GM18526 (cell line): ENCODE results near the gene TARDBP.

Experiments
- POLR2A ChIP-seq: IDR thresholded peaks from 3 replicates; pipeline ENCODE4 v1.6.1; 2011; ENCODE audit not compliant: insufficient read length; ENCODE audit errors: extremely low read depth

The TARDBP gene

GRCh38 chr1:11012260-11013159, at the start of gene TARDBP:
Gene TARDBP, plus strand, starts transcription at chr1:11012654. Its CDS starts 1,074 bp downstream, at chr1:11013728.
- TF ChIP-seq POLR2A, result peak; percentile 83

GRCh38 chr1:10965546-10966226, 46.8 kb upstream of the TARDBP start:
- no peak for TF ChIP-seq POLR2A

- no peak for TF ChIP-seq POLR2A
These were observed 45.4 kb upstream of the TARDBP start for GRCh38 chr1:10967090-10967489.

- no peak for TF ChIP-seq POLR2A
These were observed 44.0 kb upstream of the TARDBP start for GRCh38 chr1:10968411-10968826.

GRCh38 chr1:10969267-10969970, 43.0 kb upstream of the TARDBP start:
- no peak for TF ChIP-seq POLR2A

- no peak for TF ChIP-seq POLR2A
These were observed 42.5 kb upstream of the TARDBP start for GRCh38 chr1:10969971-10970332.

GRCh38 chr1:10973552-10973951, 38.9 kb upstream of the TARDBP start:
- TF ChIP-seq POLR2A, result no peak

- no peak for TF ChIP-seq POLR2A
These were observed 38.2 kb upstream of the TARDBP start for GRCh38 chr1:10973956-10974881.

- no peak for TF ChIP-seq POLR2A
These were observed 36.7 kb upstream of the TARDBP start for GRCh38 chr1:10975567-10976326.

GRCh38 chr1:10978719-10979118, 33.7 kb upstream of the TARDBP start:
- TF ChIP-seq POLR2A, result no peak

- no peak for TF ChIP-seq POLR2A
These were observed 33.0 kb upstream of the TARDBP start for GRCh38 chr1:10979483-10979920.

GRCh38 chr1:10980094-10980577, 32.3 kb upstream of the TARDBP start:
- TF ChIP-seq POLR2A, result no peak

- TF ChIP-seq POLR2A, result no peak
These were observed 31.4 kb upstream of the TARDBP start for GRCh38 chr1:10980841-10981727.
